K562 (cell line): ENCODE results near the gene PLEKHN1. TPM values are rescaled to one million over a fixed set of nuclear protein-coding genes. Genes with fewer than 3 reads are reported as not detected.

Source experiments
- ATAC-seq: fragments of 200-7000 bp; cut with Tn5 transposase; 3 replicates; pipeline ENCODE4 v1.9.1; 2020; ENCODE audit warnings: moderate library complexity
- BruUV-seq: library from RNA; stranded (reverse); fragments of 400-500 nt; replicated peaks from 2 replicates; lab custom pipeline; 2021; lab: Mats Ljungman, UMichigan
- CTCF ChIA-PET: fragments of 300-600 bp; formaldehyde crosslinking; extraction: SDS; loops from one replicate; lab custom pipeline; 2021; ENCODE audit warnings: low intra/inter-chr PET ratio; lab: Yijun Ruan, JAX
- POLR2A ChIA-PET: fragments of 300-600, 350-650 bp; sonication (Branson Sonifier 250); formaldehyde crosslinking; extraction: SDS; loops from one replicate; lab custom pipeline; 2021; ENCODE audit warnings: antibody characterized with exemption, inconsistent platforms; lab: Yijun Ruan, JAX
- DNase-seq, 4 experiments: peaks; one replicate each; pipeline versions ENCODE4 v3.0.0 to v3.0.0-alpha.2; 2011 to 2018; ENCODE audit warnings: low spot score in 3 of 4, mixed read lengths in 3 of 4; ENCODE audit errors: extremely low read depth in 1 of 4
- FAIRE-seq: peaks from 2 replicates; lab custom pipeline; 2011; peaks lifted over from hg19 to GRCh38; lab: Jason Lieb, UNC
- H2AFZ ChIP-seq: 2 replicates; pipeline ENCODE4 v1.6.0; 2011; ENCODE audit warnings: low read depth, low read length, control low read depth, inconsistent platforms
- H3K27ac ChIP-seq: fragments of 200-600 bp; 3 replicates; pipeline ENCODE4 v1.8.0; 2011; ENCODE audit warnings: low read depth, mild to moderate bottlenecking, control low read depth, inconsistent platforms, low read length, moderate library complexity, mixed read lengths; ENCODE audit errors: extremely low read depth
- H3K27me3 ChIP-seq, 2 experiments: fragments of 300-600 bp in 1 of 2; 2 replicates in 1 of 2; 3 replicates in 1 of 2; pipeline versions ENCODE4 v1.6.0 to v1.8.0; 2011; ENCODE audit warnings: inconsistent platforms in 2 of 2, low read length in 2 of 2, mild to moderate bottlenecking in 1 of 2, mixed read lengths in 1 of 2, moderate library complexity in 1 of 2; ENCODE audit not compliant: control insufficient read depth in 2 of 2, insufficient read depth in 2 of 2
- H3K36me3 ChIP-seq: fragments of 300-600 bp; 3 replicates; pipeline ENCODE4 v1.8.0; 2011; ENCODE audit warnings: mild to moderate bottlenecking, low read length, inconsistent platforms; ENCODE audit not compliant: control insufficient read depth, insufficient read depth
- H3K4me1 ChIP-seq, 2 experiments: fragments of 200-600 bp in 1 of 2; replicated peaks in 1 of 2; 2 replicates in 1 of 2; 3 replicates in 1 of 2; pipeline versions ENCODE4 v1.5.1 to v1.8.0; 2011; ENCODE audit warnings: inconsistent platforms in 2 of 2, low read length in 2 of 2, mild to moderate bottlenecking in 1 of 2, mixed read lengths in 1 of 2, moderate library complexity in 1 of 2; ENCODE audit not compliant: control insufficient read depth in 2 of 2, insufficient read depth in 2 of 2
- H3K4me2 ChIP-seq: 2 replicates; pipeline ENCODE4 v1.6.1; 2011; ENCODE audit warnings: low read length, control low read depth, inconsistent platforms, mixed read lengths; ENCODE audit not compliant: insufficient read depth
- H3K4me3 ChIP-seq: fragments of 200-600 bp; sonication (generic), shearing (Covaris generic); 2 replicates; pipeline ENCODE4 v1.5.1; 2016; ENCODE audit warnings: control low read depth, inconsistent platforms
- H3K79me2 ChIP-seq: fragments of 200-600 bp; 3 replicates; pipeline ENCODE4 v1.8.0; 2011; ENCODE audit warnings: low read length, inconsistent platforms; ENCODE audit not compliant: control insufficient read depth, insufficient read depth
- H3K9ac ChIP-seq, 2 experiments: 2 replicates each; pipeline versions ENCODE4 v1.6.0 to v1.6.1; 2011; ENCODE audit warnings: low read depth in 2 of 2, low read length in 2 of 2, control low read depth in 1 of 2, inconsistent platforms in 1 of 2, mild to moderate bottlenecking in 1 of 2, mixed read lengths in 1 of 2; ENCODE audit not compliant: insufficient read depth in 1 of 2
- H3K9me1 ChIP-seq: one replicate; pipeline ENCODE4 v1.6.0; 2011; ENCODE audit warnings: inconsistent platforms, mild to moderate bottlenecking, low read length, moderate library complexity; ENCODE audit not compliant: control insufficient read depth, insufficient read depth
- H3K9me3 ChIP-seq: replicated peaks from 2 replicates; pipeline ENCODE4 v1.5.1; 2011; ENCODE audit warnings: low read depth, low read length, inconsistent platforms; ENCODE audit not compliant: control insufficient read depth, insufficient read depth
- H4K20me1 ChIP-seq: replicated peaks from 2 replicates; pipeline ENCODE4 v1.6.1; 2011; ENCODE audit warnings: low read length, inconsistent platforms, mixed read lengths; ENCODE audit not compliant: control insufficient read depth, insufficient read depth
- MBD2 ChIP-seq: sonication (generic); IDR thresholded peaks from 2 replicates; pipeline ENCODE4 v1.6.1; 2016; ENCODE audit warnings: low read depth, borderline replicate concordance
- RB1 ChIP-seq: fragments of 450-650 bp; IDR thresholded peaks from 2 replicates; pipeline ENCODE4 v1.6.1; 2017; ENCODE audit warnings: low read depth, mild to moderate bottlenecking
- SIRT6 ChIP-seq: IDR thresholded peaks from one replicate; pipeline ENCODE4 v1.6.1; 2012; ENCODE audit warnings: low read depth, mild to moderate bottlenecking, control low read depth, inconsistent platforms, low read length, moderate library complexity
- WGBS: fragments of 100-300 bp; shearing (Covaris generic); methylation state at CpG from one replicate; pipeline ENCODE4 v1.1.6; 2016; ENCODE audit warnings: low coverage, mixed read lengths; ENCODE audit not compliant: insufficient coverage; ENCODE audit errors: missing lambda C conversion rate; 5-methylcytosine and 5-hydroxymethylcytosine counted together
- in situ Hi-C: fragments of 300-500 bp; cut with MboI; formaldehyde crosslinking; loops from 4 replicates; pipeline ENCODE4 v1.15.0; 2018; ENCODE audit warnings: inconsistent platforms, mixed read lengths
- intact Hi-C: fragments of 100-400 bp; cut with micrococcal nuclease; formaldehyde crosslinking; loops from 2 replicates; pipeline ENCODE4 v1.14.2; 2022
- polyA plus RNA-seq, 8 experiments: library from polyadenylated mRNA; depleted of rRNA in 4 of 8; stranded (reverse) in 5 of 8; unstranded in 3 of 8; fragments of >200 nt; fragmentation: Nextera tagmentation in 2 of 8; fragmentation: Illumina TruSeq in 1 of 8; extraction: Ambion mirVana in 2 of 8; extraction: Trizol in 1 of 8; gene quantifications; 2 replicates each; pipeline versions ENCODE4 v1.2.1 to v1.2.3, GENCODE V29; 2011 to 2014; ENCODE audit warnings: inconsistent platforms in 1 of 8, missing spikeins in 1 of 8
- total RNA-seq, 7 experiments: library from RNA; depleted of rRNA in 6 of 7; stranded (reverse); fragments of >200 nt in 6 of 7; fragmentation: Illumina TruSeq in 2 of 7; extraction: Trizol in 2 of 7; gene quantifications; 2 replicates each; pipeline versions ENCODE4 v1.2.1 to v1.2.3, GENCODE V29; 2011 to 2021; ENCODE audit warnings: low replicate concordance in 1 of 7
- TF ChIP-seq, protein P1 (sequence below): IDR thresholded peaks from 2 replicates; pipeline ENCODE4 v1.6.1; 2011; ENCODE audit not compliant: insufficient read length; ENCODE audit errors: extremely low read depth
- TF ChIP-seq, protein P2 (sequence below), 2 experiments: IDR thresholded peaks; 2 replicates each; pipeline ENCODE4 v1.6.1; 2012; ENCODE audit warnings: improper control_type of control experiment in 2 of 2, low read depth in 2 of 2, low read length in 2 of 2, borderline replicate concordance in 1 of 2
- TF ChIP-seq, protein P3 (sequence below): fragments of 200-800 bp; sonication (Bioruptor generic); IDR thresholded peaks from 2 replicates; pipeline ENCODE4 v1.6.1; 2017; ENCODE audit warnings: missing genetic modification characterization, missing compliant biosample characterization

PLEKHN1 gene
- total and polyA plus RNA-seq, 9 of the 15 experiments (the other 6 are each of a cell fraction or from before 2014, with no cell fraction given) = 0.07 to 1.5 (median 0.13) TPM; not detected in 2

DNA sequence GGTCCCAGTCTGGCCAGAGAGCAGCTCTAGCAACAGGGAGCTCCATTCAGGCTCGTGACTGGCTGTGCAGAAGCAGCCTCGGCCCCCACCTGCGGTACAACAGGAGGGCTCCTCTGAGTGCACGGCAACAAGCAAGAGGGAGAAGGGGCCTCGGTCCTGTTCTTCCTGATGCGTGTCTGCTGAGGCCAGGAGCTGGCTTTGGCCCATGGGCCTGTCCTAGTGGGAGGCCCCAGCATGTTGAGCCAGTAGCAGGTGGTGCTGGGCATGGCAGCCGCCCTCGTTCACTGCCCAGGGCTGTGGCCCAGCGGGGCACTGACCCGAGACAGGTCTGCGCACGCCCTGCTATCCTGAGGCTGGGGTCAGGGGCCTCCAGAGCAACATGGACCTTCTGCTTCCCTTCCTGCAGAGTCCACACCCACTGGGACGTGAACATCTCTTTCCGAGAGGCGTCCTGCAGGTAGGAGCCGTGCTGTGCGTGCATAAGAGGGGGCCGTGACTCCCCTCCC lies 35.6 kb upstream of the PLEKHN1 start:
- peaks cover 39% of the 10 kb centered on the region for H4K20me1 ChIP-seq
- no peak overlapping the region for H3K4me3 ChIP-seq
- FAIRE-seq (no peak), DNase-seq (no peak), ATAC-seq (peak; percentile 18)
- no peak overlapping the region for H2AFZ ChIP-seq
- CTCF ChIA-PET = no interaction called here
- POLR2A ChIA-PET = interaction anchor here (0.8 to 3.1 kb wide), 3 partner anchors 8 to 11 kb away, joined by 3 to 11 read pairs (median 4); no protein-coding TSS in a partner anchor
- no peak overlapping the region for H3K4me2 ChIP-seq
- H3K79me2 ChIP-seq = no peaks in the 10 kb centered on the region
- 8% methylated on average over 15 of the region's 18 CpGs for WGBS
- intact Hi-C loops = no loop called here
- in situ Hi-C loops = no loop called here
- peaks cover 0 to 74% of the 10 kb centered on the region in 2 experiments; a peak in 3 of 5 replicates for H3K4me1 ChIP-seq
- no TSS peak for BruUV-seq
- H3K27ac ChIP-seq = no peak overlapping the region
- peak overlapping the region in 1 of 2 experiments; percentile 31; a peak in 1 of 4 replicates for H3K9ac ChIP-seq
- TF ChIP-seq RB1 (no peak), MBD2 (no peak), SIRT6 (no peak)
- TF ChIP-seq, protein P1, sequence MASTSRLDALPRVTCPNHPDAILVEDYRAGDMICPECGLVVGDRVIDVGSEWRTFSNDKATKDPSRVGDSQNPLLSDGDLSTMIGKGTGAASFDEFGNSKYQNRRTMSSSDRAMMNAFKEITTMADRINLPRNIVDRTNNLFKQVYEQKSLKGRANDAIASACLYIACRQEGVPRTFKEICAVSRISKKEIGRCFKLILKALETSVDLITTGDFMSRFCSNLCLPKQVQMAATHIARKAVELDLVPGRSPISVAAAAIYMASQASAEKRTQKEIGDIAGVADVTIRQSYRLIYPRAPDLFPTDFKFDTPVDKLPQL = no peak
- TF ChIP-seq, protein P2, sequence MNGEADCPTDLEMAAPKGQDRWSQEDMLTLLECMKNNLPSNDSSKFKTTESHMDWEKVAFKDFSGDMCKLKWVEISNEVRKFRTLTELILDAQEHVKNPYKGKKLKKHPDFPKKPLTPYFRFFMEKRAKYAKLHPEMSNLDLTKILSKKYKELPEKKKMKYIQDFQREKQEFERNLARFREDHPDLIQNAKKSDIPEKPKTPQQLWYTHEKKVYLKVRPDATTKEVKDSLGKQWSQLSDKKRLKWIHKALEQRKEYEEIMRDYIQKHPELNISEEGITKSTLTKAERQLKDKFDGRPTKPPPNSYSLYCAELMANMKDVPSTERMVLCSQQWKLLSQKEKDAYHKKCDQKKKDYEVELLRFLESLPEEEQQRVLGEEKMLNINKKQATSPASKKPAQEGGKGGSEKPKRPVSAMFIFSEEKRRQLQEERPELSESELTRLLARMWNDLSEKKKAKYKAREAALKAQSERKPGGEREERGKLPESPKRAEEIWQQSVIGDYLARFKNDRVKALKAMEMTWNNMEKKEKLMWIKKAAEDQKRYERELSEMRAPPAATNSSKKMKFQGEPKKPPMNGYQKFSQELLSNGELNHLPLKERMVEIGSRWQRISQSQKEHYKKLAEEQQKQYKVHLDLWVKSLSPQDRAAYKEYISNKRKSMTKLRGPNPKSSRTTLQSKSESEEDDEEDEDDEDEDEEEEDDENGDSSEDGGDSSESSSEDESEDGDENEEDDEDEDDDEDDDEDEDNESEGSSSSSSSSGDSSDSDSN (IDR thresholded peaks at IDR 0.05; ENCODE audit: borderline replicate concordance in 1 of 2, low read depth in 2 of 2, low read length in 2 of 2) = 0 out of 4 replicates have a peak, but pooled peaks of 1 of the 2 experiments have one; percentile 24
- TF ChIP-seq, protein P3, sequence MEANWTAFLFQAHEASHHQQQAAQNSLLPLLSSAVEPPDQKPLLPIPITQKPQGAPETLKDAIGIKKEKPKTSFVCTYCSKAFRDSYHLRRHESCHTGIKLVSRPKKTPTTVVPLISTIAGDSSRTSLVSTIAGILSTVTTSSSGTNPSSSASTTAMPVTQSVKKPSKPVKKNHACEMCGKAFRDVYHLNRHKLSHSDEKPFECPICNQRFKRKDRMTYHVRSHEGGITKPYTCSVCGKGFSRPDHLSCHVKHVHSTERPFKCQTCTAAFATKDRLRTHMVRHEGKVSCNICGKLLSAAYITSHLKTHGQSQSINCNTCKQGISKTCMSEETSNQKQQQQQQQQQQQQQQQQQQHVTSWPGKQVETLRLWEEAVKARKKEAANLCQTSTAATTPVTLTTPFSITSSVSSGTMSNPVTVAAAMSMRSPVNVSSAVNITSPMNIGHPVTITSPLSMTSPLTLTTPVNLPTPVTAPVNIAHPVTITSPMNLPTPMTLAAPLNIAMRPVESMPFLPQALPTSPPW (CRISPR knock-in tag) = no peak
- no peaks in the 10 kb centered on the region for H3K36me3 ChIP-seq
- no peaks in the 10 kb centered on the region for H3K9me1 ChIP-seq
- H3K27me3 ChIP-seq = peaks cover 43 to 80% of the 10 kb centered on the region in 2 experiments; a peak in 4 of 5 replicates
- H3K9me3 ChIP-seq = no peaks in the 10 kb centered on the region
